K562 treated with DMSO at 1 percent for 12 hours (cell line): ENCODE data around the gene RFWD3. TPM values are rescaled to one million over a fixed set of nuclear protein-coding genes. Genes with fewer than 3 reads are reported as not detected.

Experiments
- total RNA-seq: library from RNA; unstranded; fragments of 300-600 nt; gene quantifications from 2 replicates; pipeline ENCODE4 v1.2.3, GENCODE V29; 2022; ENCODE audit not compliant: insufficient read depth

The RFWD3 gene, protein sequence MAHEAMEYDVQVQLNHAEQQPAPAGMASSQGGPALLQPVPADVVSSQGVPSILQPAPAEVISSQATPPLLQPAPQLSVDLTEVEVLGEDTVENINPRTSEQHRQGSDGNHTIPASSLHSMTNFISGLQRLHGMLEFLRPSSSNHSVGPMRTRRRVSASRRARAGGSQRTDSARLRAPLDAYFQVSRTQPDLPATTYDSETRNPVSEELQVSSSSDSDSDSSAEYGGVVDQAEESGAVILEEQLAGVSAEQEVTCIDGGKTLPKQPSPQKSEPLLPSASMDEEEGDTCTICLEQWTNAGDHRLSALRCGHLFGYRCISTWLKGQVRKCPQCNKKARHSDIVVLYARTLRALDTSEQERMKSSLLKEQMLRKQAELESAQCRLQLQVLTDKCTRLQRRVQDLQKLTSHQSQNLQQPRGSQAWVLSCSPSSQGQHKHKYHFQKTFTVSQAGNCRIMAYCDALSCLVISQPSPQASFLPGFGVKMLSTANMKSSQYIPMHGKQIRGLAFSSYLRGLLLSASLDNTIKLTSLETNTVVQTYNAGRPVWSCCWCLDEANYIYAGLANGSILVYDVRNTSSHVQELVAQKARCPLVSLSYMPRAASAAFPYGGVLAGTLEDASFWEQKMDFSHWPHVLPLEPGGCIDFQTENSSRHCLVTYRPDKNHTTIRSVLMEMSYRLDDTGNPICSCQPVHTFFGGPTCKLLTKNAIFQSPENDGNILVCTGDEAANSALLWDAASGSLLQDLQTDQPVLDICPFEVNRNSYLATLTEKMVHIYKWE
- total RNA-seq = 19.7 and 59.5 TPM in 2 replicates

DNA sequence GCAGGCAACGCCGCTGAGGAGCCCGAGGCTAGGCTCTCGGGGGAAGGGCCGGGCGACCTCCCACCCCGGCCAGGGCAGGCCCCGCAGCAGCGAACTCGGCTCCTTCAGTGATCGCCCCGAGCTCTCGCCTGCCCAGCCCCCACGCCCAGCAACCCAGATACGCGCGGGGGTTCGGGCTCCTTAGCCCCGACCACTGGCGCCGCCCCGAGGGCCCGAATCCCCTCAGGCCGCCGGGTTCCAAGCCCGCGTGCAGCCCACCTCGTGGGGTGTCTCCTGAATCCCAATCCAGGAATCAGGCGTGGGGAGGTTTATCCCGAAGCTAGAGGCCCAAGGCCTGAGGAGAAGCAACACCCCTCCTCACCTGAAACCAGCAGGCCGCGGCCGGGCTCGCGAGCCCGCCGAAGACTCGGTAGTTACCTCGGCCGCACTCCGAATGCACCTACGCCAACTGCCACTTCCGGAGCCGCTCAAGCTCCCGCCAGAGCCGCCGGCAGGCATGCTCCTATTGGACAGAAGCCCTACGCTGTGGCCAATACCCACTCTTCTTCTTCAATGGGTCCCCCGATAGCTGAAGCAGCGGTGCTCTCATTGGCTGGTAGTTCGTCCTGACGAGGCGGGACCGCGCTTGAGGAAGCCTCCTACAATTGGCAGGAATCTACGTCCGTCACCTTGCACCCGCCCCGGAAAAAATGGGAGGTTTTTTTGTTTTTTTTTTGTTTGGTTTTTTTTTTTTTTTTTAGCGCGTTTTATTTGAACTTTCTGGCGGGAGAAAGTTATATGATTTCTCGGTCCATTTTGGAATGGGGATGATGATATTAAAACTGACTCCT lies at the start of gene RFWD3:
RFWD3 (minus strand) TSS at position 453 of the 830 bp plus-strand sequence. CDS start 5,428 bp downstream, outside the sequence.

DNA sequence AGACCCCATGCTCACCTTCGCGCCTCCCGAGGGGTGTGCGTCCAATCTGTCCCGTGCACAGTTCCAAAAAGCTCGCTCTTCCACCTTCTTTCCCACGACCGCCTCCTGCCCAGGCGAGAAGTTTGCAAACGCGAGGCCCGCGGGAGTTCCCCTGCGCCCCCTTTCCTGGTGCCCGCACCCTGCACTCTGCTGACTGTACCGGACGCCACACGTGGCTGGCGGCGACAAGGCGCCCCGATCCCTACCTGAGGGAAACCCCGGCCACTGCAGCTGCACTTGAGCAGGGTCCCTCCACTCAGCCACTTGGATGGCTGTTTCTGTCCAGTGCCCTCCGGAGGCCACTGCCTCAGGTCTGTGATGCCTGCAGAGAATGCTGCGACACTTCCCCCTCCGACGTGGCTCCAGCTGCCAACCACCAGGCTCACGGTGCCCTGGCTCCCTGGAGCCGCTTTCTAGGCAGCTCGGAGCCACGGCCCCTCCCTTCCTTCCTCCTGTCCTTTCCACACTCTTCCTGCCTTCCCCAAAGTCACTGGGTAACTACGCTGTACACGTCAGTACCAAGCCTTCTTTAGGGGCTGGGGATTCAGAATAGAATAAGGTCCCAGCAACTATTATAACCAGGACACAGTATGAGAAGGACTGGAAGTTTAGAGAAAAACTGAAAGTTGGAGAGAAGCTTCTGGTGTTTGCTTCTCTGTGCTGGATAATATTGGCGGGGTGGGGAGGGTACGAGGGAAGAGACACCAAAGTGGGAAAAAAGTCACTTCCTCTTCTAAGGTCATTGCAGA lies 34.0 kb upstream of the RFWD3 start, which contains the start of gene MLKL:
MLKL (minus strand) TSS at position 425 of the 788 bp plus-strand sequence. CDS start 5,105 bp downstream, outside the sequence.

DNA sequence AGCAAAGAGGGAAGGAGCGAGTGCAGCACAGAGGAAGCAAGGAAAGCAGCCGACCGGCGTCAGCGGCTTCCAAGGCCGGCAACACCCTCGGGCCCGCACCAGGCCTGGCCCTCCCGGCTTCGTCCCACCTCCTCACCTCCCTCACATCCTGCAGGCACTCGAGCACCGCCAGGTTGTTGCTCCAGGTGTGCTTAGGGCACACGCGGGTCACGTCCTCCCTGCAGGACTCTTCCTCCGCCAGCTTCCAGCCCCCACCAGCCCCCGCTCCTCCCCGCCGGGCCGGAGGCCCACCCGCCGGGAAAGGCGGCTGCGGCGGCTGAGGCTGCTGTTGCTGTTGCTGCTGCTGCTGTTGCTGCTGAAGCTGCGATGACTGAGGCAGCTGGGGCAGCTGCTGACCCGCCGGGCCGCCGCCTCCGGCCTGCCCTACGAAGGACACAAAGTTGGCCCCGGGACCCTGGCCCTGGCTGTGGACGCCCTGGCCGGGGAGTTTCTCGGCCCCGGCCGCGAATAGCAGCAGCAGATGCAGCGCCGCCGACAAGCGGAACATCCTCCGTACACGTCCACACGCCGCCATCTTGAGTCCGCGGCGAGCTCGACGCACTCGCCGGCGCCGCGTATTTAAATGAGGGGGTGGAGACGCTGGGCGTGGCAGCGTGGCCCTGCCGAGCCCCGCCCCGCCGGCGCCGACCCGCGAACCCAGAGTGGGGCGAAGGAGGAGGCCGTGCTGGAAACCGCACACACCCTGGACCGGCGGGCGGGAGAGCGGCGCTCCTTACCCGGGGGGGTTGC lies 60.0 kb downstream of the RFWD3 start, which contains the start of gene GLG1:
GLG1 (minus strand) TSS at position 594 of the 789 bp plus-strand sequence; CDS start at position 574, 20 bp downstream.

Other genes with a start within 250 kb of the RFWD3 start
- 7.4 and 7.5 TPM in 2 replicates for gene CLEC18B, start 245.4 kb downstream of the RFWD3 start, total RNA-seq
- 11.5 and 38.0 TPM in 2 replicates for gene GLG1, start 59.8 kb downstream of the RFWD3 start, total RNA-seq
- gene MLKL, start 34.0 kb upstream of the RFWD3 start, total RNA-seq = 4.4 and 7.2 TPM in 2 replicates
- not detected in 2 replicates for gene FA2H, start 107.9 kb upstream of the RFWD3 start, total RNA-seq